GM18505 (cell line): Measurements from ENCODE around the gene ENTPD2.

Source experiments
- ATAC-seq: cut with Tn5 transposase; IDR thresholded peaks from one replicate; pipeline ENCODE4 v1.9.1; 2021; ENCODE audit not compliant: unreplicated experiment
- POLR2A ChIP-seq: IDR thresholded peaks from 4 replicates; pipeline ENCODE4 v1.6.1; 2011; ENCODE audit warnings: borderline replicate concordance; ENCODE audit not compliant: insufficient read depth, insufficient read length; ENCODE audit errors: extremely low read depth

The ENTPD2 gene

DNA sequence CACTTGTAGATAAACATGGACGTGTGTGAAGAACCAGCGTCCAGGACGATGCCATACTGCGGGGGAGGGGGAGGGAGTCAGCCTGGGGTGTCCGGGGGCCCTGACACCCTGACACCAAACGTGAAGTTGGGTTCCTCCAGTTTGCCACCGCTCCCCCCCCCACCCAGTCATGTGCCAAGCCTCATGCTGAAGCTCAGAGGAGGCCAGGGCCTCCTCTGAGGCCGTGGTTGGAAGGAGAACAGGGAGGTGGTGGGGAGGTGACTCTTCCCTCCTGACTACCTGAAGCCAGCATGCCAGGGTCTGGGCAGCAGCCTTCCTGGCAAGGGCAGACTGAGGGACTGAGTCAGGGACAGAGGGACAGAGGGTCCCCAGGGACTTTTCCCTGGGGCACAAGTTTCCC is 1.6 kb downstream of the ENTPD2 start:
- TF ChIP-seq POLR2A, result no peak
- no peak for ATAC-seq

DNA sequence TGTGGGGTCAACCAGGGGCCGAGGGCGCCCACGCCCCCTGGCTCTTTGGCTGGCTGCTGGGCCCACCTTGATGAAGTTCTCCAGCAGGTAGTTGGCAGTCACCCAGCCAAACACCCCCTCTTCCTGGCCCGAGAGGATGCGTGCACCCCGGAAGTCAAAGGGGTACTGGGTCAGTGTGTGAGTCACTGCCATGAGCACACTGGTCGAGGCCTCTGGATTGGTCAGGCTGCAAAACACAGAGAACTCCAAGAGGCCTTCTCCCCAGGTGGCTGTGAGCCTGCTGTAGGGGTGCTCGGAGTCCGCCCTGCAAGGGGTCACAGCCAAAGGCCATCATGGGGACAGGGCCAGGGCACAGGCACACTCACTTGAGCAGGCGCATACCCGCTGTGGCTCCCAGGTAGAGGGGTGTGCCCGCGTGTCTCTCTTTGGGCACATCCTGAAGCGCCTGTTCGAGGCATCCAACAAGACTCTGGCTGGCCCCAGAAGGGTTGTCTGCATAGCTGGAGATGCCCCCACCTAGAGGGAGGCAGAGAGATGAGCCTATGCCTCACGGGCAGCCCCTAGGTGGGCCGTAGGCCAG is 2.6 kb downstream of the ENTPD2 start:
- ATAC-seq, result no peak
- no peak for TF ChIP-seq POLR2A

DNA sequence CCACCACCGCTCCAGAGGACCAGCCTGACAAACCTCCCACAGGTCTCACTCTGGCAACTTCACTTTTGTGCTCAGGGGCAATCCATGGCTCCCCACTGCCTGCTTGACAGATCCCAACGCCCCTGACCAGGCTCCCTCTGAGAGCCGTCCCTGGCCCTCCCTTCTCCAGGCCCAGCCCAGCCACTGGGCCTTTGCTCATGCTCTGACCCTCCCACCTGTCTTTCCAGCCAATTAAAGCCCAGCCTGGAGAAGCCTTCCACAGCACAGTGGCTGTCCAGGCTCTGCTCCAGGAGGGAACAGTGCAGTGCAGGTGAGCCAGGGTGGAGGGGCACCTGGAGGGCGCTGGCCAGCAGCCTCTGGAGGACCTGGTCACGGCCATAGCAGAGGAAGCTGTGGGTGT is 3.3 kb downstream of the ENTPD2 start:
- TF ChIP-seq POLR2A, result no peak
- ATAC-seq, result no peak

DNA sequence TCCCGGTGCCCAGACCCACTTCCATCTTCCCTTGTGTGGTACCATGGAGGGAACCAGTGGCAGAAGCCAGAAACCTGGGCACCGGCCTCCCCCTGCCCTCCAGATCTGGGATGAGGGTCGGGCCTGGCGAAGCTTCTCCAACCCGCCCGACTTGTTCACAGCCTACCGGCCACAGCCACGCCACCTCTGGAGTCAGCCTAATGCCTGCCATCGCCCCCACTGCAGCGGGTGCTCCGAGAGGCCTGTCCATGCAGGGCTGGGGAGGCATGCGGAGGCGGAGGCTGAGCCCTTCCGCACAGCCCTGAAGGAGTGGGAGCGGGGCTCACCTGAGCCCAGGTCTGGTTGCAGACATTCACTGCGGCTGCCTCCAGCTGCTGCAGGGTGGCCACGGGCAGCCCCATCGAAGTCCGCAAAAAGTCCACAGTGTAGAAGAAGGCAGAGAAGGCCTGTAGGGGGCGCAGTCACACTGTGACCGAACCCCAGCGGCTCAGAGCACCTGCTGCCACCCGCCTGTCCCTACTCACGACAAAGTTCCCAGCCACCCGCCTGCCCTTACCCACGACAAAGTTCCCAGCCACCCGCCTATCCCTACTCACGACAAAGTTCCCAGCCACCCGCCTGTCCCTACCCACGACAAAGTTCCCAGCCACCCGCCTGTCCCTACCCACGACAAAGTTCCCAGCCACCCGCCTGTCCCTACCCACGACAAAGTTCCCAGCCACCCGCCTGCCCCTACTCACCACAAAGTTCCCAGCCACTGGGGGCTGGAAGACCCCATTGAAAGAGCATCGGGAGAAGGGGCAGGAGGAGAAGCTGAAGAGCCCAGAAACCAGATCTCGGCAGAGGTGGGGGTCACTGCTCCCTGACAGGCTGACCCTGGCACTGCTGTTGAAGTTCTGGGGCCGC is 4.1 kb downstream of the ENTPD2 start:
- no peak for TF ChIP-seq POLR2A
- no peak for ATAC-seq

DNA sequence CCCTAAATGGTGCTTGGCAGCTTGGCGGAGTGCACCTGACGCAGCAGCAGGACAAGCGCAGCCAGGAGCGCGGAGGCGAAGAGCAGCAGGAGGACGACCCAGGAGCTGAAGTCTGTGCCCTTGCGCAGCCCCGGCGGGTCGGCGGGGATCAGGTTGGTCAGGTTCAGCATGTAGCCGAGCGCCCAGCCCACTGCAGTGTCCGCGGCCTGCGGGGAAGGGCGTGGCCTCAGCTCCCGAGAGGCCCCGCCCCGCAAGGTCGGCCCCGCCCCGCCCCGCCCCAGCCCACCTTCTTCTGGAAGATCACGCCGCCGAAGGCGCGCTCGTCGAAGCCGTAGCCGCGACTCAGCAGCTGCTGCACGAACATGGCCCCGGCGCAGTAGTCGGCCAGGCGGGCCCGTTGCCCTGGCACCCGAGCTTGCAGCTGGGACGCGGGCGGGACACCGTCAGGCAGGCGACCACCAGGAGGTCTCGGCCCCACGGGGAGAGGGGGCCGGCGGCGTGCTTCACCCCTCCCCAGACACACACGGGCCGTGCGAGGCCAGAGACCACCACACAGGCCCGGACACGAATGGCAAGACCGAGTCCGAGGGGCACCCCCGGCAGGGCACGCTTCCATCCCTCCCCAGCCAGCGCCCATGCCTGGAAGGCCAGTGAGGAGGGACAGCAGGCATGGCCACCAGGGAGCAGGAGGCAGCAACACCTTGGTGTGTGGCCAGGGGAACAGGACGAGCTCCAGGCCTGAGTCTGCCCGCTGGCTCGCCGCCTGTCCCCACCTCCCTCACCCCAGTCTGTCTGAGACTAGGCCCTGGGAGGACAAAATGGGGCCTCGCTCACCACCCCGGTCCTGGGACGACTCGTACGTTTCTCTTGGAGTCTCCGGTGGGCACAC is 5.0 kb downstream of the ENTPD2 start:
- no peak for TF ChIP-seq POLR2A
- ATAC-seq, result no peak

DNA sequence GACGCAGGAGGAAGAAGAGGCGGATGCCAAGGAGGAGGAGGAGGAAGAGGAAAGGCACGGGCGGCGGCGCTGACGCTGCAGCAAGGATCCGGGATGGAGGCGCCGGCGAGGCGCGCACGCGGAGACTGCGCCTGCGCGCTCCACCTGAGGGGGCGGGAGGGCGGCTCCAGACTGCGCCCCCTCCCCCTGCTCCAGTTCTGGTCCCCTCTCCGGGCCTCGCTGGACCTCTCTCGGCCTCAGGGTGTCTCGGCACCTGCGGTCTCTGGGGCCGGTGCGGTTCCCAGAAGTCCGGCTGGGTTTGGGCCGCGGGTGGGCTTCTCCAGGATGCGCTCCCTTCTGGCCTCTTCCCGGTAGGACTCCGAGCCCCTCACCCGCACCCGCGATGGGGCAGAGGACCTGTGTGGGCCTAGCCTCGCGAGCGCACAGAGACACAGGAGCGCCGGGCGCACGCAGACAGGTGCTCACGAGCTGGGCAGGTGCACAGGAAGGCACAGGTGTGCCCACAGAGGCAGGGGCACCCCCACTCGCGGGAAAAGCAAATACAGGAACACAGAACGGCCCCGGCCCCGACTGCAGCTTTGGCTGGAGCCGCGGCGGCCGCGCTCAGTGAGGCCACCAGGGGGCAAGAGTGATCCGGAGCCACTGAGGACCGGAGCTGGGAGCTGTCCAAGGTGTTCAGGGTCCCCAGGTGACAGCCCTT is 7.6 kb downstream of the ENTPD2 start, which contains the start of gene NPDC1:
Gene NPDC1, minus strand, starts transcription at position 90 of the 700 bp plus-strand sequence. CDS start 188 bp downstream, outside the sequence.
- no peak for TF ChIP-seq POLR2A
- ATAC-seq, result no peak

DNA sequence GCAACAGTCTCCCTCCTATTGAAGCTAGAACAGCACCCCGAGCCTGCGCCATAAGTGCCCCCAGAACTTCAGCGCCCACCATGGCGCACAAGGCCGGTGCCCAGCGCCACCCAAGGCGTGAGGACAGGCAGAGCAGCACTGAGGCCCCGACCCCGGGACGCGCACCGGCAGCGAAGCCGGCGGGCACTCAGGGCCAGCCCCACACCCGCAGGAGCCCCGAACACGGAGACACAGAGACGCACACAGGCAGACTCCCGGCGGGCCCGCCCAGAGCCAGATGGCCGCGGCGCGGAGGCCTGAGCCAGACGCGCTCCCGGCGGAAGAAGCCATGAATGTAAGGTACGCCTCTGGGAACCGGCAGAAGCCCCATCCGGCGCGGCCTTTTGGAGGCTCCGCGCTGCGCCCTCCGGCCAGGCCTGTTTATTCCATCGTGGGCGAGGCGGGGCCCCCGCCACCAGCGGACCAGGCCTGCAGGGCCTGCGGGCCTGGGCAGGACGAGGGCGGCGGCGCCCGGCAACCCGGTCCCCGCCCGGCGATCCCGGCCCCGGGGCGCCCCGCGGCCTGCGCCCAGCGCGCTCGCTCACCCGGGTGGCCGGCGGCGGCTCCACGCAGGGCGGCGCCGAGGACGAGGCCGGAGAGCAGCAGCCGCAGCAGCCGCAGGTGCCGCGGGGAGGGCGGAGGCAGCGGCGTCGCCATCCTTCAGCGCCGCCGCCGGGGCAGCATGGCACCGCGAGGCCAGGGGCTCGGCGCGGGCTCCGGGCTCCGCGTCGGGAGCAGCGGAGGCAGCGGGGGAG is 8.4 kb downstream of the ENTPD2 start:
- no peak for TF ChIP-seq POLR2A
- ATAC-seq, result no peak

DNA sequence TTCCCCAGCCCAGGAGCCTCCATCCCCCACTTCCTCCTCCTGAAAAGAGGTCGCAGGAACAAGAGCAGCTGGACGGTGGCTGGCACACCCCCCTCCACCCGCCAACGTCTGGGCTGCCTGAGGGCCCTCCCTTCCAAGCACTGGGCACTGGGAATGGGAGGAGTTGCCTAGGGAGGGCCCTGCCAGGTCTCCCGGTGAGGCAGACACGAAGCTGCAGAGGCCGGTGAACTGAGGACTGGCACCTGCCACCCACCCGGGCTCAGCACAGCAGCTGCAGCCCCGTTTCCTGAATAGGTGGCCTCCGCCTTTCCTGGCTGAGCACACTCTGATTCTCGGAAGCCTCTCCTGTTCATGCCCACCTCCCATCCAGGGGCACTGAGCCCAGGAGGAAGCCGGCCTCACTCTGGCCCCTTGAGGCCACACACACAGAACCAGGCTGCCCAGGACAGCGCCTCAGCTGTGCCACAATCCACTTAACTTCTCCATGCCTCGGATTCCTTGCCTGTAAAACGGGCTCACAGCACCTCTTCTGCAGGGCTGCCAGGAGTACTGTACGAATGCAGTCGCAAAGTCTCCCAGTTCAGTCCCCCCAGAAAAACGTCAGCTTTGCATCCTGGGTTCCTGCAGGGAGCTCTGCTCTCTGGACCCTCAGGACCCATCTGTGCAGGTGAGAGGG is 9.2 kb downstream of the ENTPD2 start:
- ATAC-seq, result no peak
- no peak for TF ChIP-seq POLR2A

DNA sequence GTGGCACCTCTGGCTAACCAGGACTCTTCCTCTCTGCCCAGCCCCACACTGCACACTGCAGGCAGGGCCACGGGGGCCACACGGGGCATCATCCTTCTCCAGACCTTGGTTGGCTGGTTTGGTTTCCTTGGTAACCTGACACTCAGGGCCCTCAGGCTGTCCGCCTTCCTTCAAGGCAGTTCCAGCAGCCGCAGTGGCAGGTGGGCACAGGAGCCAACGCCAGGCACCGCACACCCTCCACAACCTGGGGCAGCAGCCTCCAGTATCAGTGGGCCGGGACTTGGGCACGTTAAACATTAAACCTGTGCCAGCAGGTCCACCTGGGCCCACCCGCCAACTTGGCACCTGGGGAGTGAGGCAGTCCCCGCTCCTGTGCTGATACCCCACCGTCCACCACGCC is 9.8 kb downstream of the ENTPD2 start:
- TF ChIP-seq POLR2A, result no peak
- no peak for ATAC-seq

DNA sequence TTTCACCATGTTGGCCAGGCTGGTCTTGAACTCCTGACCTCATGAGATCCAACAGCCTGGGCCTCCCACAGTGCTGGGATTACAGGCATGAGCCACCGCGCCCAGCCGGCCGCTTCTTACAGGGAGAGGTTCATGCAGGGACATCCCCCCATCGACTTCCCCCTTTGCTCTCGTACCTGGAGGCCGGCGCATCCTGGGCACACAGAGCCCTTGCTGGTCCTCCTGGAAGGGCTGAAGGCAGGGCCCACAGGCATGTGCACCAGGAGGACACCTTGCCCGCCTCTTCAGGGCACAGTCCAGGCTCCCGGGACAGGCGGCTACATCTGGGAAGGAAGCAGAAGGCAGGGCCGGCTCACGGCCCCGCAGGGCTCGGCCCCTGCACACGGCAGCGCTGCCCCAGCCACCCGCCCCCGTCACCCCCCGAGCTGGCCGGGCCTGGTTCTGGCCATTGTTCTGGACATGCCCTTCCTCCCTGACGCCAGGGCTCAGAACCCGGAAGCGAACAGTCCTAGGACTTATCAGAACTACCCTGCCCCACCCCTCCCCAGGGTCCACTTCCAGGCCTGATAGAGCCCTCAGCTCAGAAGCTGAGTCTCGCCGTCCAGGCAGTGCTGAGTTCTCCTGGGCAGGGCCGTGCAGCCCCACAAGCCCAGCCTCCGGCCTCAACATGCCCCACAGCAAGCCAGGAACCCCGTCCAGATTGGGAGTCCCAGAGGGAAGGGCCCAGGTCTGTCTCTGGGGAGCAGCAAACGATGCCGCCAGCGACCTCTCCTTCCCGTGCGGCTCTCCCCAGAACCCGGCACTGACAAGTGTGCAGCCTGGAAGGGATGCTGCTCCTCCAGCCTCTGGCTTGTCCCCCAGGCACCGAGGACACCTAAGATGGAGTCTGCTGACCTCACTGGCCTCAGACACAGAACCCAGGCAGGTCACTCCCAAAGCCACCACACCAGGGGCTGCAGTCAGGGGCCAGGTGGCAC is 10.8 kb downstream of the ENTPD2 start:
- no peak for ATAC-seq

More for the DNA sequence above, 10.8 kb downstream of the ENTPD2 start:
- no peak for TF ChIP-seq POLR2A
